Measurements from ENCODE around the gene ACSL6.

DNA sequence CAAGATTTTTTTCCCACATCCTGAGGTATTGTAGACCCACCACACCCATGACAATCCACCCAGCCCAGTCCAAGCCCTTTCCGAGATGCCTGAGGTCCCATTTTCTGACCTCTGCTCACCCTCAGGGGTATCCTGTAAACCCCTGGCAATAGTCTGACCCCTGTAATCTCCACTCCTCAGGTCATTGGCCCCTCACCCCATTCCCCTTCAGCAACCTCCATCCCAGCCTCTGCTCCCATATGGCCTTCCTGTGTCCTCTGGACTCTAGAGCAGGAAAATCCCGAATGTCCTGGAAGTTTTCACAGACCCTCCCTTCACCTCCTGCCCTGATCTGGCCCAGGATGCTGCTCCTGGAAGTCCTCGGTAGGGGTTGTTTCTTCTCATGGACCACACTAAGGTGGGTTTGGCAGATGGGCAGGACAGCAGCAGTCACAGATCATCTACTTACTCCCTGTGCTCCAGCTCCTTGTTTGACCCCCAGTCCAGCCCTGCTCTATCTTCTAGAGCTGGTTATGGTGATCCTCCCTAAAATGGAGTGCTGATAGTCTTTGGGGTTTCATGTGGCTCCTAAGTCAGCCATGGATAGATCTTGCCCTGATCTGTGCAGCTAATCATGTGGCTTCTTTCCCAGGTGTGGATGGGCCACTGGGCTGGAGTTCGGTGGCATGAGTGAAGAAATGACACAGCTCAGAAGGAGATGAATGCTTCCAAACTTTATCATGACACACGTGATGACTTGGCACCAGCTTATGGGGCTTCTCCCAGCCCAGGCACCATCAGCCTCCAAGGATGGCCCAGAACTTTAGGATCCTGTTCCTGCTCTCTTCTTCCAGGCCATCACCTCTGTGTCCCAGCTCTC is 12.0 kb upstream of the ACSL6 start:
- TF ChIP-seq, protein P1, sequence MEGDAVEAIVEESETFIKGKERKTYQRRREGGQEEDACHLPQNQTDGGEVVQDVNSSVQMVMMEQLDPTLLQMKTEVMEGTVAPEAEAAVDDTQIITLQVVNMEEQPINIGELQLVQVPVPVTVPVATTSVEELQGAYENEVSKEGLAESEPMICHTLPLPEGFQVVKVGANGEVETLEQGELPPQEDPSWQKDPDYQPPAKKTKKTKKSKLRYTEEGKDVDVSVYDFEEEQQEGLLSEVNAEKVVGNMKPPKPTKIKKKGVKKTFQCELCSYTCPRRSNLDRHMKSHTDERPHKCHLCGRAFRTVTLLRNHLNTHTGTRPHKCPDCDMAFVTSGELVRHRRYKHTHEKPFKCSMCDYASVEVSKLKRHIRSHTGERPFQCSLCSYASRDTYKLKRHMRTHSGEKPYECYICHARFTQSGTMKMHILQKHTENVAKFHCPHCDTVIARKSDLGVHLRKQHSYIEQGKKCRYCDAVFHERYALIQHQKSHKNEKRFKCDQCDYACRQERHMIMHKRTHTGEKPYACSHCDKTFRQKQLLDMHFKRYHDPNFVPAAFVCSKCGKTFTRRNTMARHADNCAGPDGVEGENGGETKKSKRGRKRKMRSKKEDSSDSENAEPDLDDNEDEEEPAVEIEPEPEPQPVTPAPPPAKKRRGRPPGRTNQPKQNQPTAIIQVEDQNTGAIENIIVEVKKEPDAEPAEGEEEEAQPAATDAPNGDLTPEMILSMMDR (conservative IDR thresholded peaks at IDR 0.05; ENCODE audit: low read length), result no peak
- TF ChIP-seq EZH2phosphoT487 (IDR thresholded peaks at IDR 0.05; ENCODE audit: borderline replicate concordance), result no peak

Data from Loucy (cell line).